GM08714 (cell line): ENCODE data around the gene ARPC5L.
"Not testable (repeated sequence)": the region's sequence is repeated elsewhere in the genome, so short reads cannot be mapped to it uniquely, and the experiment has no call there.

Experiments
- H3K4me3 ChIP-seq: fragments of 200-500 bp; sonication (Bioruptor generic); 2 replicates; pipeline ENCODE4 v1.5.1; 2014; ENCODE audit warnings: mild to moderate bottlenecking, low read length, inconsistent platforms
- ZNF274 ChIP-seq: IDR thresholded peaks from 2 replicates; pipeline ENCODE4 v1.6.1; 2012; ENCODE audit warnings: mild to moderate bottlenecking, low read depth, low read length

Gene ARPC5L

GRCh38 chr9:124834591-124834990 is 27.3 kb upstream of the ARPC5L start:
- H3K4me3 ChIP-seq, result no peak overlapping the region
- TF ChIP-seq ZNF274, result no peak

DNA sequence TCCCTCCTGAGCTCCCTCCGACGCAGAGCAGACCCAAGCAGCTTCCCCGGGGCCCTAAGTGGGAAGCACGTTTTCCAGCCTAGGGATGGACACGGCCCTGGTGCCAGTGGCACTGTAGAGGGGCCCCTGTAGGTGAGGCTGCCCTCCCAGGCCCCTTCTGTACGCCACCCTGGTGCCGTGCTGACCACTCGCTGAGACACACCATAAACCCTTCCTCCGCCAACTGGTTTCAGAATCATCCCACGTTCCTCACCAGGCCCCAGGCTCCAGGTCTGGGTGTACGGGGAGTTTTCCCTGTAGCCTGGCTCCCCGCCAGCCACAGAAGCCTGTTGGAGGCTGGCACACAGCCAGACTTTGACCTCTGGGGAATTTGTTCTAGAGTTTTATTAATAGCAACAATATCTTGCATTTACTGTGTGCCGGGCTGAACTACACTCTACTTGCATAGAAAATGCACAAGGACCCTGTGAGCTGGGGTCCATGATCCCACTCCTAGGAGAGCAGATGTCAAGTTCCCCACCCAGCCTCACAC is 26.8 kb upstream of the ARPC5L start:
- H3K4me3 ChIP-seq, result no peak overlapping the region
- no peak for TF ChIP-seq ZNF274

GRCh38 chr9:124838132-124838531 is 23.8 kb upstream of the ARPC5L start:
- not testable (repeated sequence) for H3K4me3 ChIP-seq

DNA sequence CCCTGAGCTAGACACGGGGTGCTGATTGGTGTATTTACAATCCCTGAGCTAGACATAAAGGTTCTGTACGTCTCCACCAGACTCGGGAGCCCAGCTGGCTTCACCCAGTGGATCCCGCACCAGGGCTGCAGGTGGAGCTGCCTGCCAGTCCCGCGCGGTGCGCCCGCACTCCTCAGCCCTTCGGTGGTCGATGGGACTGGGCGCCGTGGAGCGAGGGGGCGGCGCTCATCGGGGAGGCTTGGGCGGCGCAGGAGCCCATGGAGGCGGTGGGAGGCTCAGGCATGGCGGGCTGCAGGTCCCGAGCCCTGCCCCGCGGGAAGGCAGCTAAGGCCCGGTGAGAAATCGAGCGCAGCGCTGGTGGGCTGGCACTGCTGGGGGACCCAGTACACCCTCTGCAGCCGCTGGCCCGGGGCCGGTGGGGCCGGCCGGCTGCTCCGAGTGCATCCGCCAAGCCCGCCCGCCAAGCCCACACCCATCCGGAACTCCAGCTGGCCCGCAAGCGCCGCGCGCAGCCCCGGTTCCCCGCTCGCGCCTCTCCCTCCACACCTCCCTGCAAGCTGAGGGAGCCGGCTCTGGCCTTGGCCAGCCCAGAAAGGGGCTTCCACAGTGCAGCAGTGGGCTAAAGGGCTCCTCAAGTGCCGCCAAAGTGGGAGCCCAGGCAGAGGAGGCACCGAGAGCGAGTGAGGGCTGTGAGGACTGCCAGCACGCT is 23.2 kb upstream of the ARPC5L start:
- not testable (repeated sequence) for H3K4me3 ChIP-seq

DNA sequence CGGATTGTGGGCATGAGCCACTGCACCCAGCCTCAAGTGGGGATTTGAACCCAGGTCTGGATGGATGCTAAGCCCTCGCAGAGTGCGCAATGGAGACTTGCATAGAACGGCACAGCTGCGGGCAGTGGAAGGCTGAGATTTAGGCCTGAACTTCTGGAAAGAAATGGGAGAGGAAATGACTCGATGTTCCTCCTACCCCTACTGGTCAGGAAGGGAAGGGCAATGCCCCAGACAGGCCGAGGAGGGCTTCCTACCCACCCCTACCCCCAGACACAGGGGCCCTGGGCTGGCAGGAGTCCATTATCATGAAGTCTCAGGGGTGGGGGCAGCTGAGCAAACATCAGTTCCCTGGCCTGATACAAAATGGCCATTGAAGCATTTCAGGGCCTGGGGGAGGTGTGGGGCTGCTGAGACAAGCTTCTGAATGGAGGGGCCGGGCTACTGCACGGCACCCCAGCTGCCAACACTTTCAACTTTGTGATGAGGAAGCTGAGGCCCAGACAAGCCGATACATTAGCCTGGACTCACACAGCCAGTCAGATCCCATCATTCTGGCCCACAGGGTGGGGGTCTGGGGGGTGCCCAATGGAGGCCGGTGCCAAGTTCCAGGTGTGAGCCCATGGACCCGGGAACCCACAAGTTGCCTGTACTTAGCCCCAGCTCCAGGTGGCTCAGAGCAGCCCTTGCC is 22.2 kb upstream of the ARPC5L start:
- no peak overlapping the region for H3K4me3 ChIP-seq
- no peak for TF ChIP-seq ZNF274

- TF ChIP-seq ZNF274, result no peak
These were observed 21.6 kb upstream of the ARPC5L start for GRCh38 chr9:124840300-124840833.

GRCh38 chr9:124841075-124841821 is 20.7 kb upstream of the ARPC5L start:
- no peak overlapping the region for H3K4me3 ChIP-seq
- no peak for TF ChIP-seq ZNF274

More at GRCh38 chr9:124840300-124840833, 21.6 kb upstream of the ARPC5L start:
- H3K4me3 ChIP-seq, result no peak overlapping the region

- TF ChIP-seq ZNF274, result no peak
- H3K4me3 ChIP-seq, result no peak overlapping the region
These were observed 18.4 kb upstream of the ARPC5L start for GRCh38 chr9:124843456-124844034.

GRCh38 chr9:124844291-124844690 is 17.6 kb upstream of the ARPC5L start:
- no peak overlapping the region for H3K4me3 ChIP-seq
- TF ChIP-seq ZNF274, result no peak

- H3K4me3 ChIP-seq, result not testable (repeated sequence)
These were observed 15.5 kb upstream of the ARPC5L start for GRCh38 chr9:124846467-124846866.

- H3K4me3 ChIP-seq, result no peak overlapping the region
- no peak for TF ChIP-seq ZNF274
These were observed 15.0 kb upstream of the ARPC5L start for GRCh38 chr9:124846969-124847368.

GRCh38 chr9:124849801-124850200 is 12.1 kb upstream of the ARPC5L start:
- no peak overlapping the region for H3K4me3 ChIP-seq
- no peak for TF ChIP-seq ZNF274

GRCh38 chr9:124852121-124852828 is 9.7 kb upstream of the ARPC5L start:
- no peak for TF ChIP-seq ZNF274
- no peak overlapping the region; the same call in 1 of the 2 replicates for H3K4me3 ChIP-seq
